HG03558 (cell line): ENCODE data around the gene BET1.

Experiments
- ATAC-seq: cut with Tn5 transposase; IDR thresholded peaks from one replicate; pipeline ENCODE4 v1.9.1; 2021; ENCODE audit warnings: moderate number of reproducible peaks; ENCODE audit not compliant: unreplicated experiment; ENCODE audit errors: extremely low read depth

The BET1 gene

DNA sequence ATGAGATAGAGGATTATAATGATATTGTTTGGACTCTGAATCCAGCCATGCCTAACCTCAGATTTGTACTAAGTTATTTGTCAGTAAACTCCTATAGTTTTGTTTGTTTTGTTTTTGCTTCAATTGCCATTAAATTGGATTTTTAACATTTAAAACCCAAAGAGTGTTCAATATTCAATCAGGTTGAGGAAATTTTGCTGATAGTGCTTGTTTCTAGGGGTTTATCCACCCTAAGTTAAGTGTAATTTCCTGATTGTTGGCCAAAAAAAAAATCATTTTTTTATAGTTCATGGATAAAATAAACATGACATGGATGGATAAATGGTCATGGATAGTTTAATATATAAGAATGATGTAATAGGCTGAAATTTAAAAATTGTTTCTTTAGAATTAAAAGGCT is 11.4 kb upstream of the BET1 start:
- ATAC-seq, result no peak

DNA sequence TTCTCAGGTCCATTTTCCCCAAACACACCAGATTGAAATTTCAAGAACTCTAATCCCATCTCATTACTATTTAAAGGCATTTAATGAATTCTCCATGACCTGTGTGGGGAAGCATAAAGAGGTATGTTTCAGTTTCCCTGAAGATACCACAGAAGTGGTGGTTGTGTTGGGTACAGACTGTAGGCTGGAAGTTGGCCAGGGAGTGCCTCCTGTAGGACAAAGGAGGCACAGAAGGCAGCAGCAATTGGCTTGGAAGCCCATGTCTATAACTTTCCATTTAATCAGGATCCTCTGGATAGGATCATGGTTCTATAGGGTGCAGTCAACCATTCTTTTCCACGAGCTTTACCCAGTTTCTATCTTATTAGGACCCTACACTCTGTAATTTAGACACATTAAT is 8.6 kb upstream of the BET1 start:
- ATAC-seq, result no peak

DNA sequence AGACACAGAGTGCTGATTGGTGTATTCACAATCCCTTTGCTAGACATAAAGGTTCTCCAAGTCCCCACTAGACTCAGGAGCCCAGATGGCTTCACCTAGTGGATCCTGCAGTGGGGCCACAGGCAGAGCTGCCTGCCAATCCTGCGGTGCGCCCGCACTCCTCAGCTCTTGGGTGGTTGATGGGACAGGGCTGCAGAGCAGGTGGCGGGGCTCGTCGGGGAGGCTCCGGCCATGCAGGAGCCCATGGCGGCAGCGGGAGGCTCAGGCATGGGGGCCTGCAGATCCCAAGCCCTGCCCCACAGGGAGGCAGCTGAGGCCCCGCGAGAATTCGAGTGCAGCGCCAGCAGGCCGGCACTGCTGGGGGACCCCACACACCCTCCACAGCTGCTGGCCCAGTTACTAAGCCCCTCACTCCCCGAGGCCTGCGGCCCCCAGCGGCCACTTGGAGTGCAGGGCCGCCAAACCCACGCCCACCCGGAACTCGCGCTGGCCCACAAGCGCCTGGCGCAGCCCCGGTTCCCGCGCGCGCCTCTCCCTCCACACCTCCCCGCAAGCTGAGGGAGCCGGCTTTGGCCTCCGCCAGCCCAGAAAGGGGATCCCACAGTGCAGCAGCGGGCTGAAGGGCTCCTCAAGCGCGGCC is 7.7 kb upstream of the BET1 start:
- ATAC-seq, result no peak

DNA sequence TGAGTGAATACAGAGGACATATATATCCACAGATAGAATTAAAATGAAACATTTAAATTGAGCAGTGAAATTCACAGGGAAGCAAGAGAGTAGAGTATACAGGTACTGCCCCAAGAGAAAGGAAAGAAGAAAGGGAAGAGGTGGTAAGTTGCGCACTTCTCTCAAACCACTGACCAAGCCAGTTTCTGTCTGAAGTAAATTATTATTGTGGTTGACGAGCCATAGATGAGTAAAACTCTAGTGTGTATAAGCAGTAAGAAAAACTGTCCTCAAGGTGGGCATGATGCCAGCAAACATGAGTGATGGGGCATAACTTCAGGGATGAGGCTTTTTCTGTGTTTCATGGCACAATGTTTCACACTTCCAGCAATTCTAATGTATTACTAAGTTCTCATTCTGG is 4.4 kb upstream of the BET1 start:
- ATAC-seq, result no peak

GRCh38 chr7:94005753-94006152 is 1.6 kb upstream of the BET1 start:
- no peak for ATAC-seq

- no peak for ATAC-seq
These were observed 620 bp downstream of the BET1 start for GRCh38 chr7:94003446-94004023.

DNA sequence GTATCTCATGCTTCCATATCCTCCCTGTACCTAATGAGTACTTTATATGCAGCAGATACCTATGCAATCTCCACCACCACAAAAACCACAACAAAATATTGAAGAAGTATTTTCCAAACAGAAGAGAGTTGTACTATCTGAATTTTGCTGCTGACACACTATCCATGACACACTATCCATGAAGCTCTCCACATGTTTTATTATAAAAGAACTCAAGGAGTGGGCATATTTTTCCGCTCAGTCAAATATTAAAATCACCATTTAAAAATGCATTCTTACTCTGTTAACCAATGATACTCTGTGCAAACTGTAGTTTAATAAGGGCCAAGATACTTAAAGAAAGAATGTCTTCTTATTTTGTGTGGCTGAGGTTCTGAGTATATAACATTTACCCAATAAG is 2.8 kb downstream of the BET1 start:
- no peak for ATAC-seq

DNA sequence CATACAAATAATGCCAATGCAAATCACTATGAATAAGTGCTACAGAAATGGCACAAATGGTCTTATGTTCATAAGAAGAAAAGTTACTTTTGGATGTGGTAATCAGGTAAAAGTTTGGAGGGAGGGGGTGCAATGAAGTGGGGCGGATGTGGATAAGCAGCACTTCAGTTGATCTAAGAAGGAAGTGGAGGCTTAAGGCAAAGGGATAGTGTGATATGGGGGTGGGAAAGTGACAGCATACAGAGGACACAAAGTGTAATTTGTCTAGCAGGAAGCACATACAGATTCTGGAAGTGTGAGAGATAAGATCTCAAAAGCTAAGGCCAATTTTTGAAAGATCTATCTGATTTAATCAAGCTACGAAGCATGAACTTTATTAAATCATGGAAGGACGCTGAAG is 6.3 kb downstream of the BET1 start:
- ATAC-seq, result no peak

DNA sequence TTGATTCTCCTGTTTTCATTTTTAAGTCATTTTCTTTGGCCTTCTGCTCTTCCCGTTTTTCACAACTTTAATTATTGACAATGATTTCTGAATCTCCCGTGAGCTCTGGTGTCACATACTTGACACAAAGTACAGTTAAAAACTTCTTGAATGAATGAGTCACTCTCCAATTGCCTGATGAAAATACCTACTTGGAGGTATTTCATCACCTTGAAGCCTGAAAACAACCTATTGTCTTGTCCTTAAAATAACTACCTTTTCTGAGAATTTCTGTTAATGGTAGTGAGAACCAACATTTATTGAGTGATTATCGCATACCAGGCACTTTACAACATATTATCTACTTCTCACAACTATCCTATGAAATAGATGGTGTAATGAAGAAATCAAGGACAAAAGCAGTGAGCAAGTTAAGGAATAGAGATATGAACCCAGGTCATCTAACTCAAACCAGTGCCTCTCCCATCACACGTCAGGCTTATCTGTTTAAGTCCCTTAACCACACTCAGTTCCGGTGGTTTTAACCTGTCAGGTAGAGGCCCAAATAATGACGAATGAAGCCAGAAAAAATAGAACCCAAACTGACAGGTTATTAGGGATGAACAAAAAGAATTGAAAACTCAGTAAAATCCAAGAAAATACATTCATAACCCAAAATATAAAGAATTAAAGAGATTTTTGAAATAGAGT is 11.6 kb downstream of the BET1 start:
- ATAC-seq, result no peak

DNA sequence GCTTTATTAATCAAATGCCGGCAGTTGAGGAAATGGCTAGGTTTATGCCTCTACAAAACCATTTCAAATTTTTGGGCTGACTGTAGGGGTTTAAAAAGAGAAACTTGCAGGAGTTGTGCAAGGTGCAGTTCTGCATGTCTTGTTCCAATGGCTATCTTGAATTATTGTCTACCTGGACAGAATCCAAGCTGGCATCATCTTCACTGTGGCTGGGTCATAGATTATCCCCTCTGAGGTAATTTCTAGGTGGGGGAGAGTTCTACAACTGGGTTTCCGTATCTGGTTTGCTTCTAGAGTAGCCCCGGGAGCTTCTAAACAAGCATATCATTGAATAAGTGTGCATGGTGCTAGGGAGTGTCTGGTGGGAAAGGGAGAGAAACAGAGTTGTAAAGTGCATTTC is 16.9 kb downstream of the BET1 start:
- ATAC-seq, result no peak

- no peak for ATAC-seq
These were observed 19.1 kb downstream of the BET1 start for GRCh38 chr7:93985101-93985500.

GRCh38 chr7:93984024-93984423 is 20.1 kb downstream of the BET1 start:
- ATAC-seq, result no peak

DNA sequence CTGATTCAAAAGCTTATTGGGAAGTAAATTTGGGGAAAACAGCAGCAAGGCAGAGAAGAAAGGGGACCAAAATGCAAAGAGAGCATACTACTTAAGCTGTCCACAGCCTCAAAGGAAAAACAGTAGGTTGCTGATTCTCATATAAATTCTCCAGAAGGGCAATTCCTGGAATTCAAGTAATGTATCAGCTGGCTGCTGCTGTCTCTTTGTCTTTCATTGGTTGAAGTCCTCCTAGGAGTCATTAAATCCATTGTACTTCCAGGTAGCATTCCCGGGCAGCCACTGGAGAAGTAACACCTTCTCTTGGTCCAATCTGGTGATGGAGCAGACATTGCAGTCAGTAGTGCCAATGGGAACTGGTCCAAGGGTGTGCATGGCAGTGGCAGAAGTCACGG is 22.7 kb downstream of the BET1 start:
- ATAC-seq, result no peak

- ATAC-seq, result no peak
These were observed 23.2 kb downstream of the BET1 start for GRCh38 chr7:93980744-93981479.

GRCh38 chr7:93977211-93977950 is 26.8 kb downstream of the BET1 start:
- ATAC-seq, result no peak

DNA sequence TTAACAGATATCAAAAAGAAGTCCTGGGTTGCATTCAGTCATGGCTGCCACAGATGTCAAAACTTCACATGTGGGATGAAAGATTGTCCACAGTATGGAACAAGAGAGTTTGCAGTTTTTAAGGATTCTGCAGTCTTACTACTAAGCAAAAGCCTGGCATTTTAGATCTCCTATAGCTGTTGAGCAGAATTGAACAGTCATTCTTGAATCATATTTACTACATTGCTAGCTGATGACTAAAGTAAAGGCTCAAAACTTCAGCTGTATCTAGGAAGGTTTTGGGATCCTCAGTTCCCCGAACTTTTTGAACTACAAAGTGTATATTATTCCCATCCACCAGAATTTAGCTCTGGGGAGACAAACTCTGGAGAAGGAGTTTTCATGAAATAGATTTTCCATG is 31.0 kb downstream of the BET1 start:
- no peak for ATAC-seq

DNA sequence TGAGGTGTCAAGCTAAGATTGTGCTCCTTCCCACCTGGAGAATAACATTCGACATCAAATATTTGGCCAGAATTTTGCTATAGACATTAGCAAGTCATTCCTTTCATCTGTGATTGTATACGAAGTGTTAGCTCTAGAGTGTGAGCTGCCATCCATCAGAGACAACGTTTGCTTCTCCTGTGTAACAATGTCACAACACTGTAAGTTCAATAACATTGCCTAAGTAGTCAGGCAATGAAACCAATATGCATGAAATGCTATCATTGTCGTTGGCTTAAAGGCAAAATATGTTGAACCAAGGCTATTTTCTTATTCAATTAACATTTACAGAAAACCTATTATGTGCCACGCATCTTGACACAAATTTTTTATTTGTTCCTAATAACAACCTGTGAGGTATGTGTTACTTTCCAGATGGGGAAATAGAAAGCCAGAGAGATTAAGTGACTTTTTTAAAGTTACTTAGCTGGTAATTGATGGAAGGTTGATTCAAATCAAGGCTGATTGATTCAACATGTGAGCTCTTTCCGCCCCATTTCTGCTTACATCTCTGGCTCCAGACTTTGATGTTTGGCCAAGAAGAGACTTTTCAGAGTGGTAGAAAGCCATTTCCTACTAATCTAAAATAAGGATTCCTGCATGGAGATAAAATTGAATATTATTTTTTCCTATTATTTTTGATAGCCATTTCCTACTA is 32.0 kb downstream of the BET1 start:
- no peak for ATAC-seq

- ATAC-seq, result no peak
These were observed 35.1 kb downstream of the BET1 start for GRCh38 chr7:93968911-93969620.

GRCh38 chr7:93964813-93965212 is 39.3 kb downstream of the BET1 start:
- ATAC-seq, result no peak
